HAP-1 (cell line): ENCODE data around the gene MKRN1.
A peak's percentile ranks its signal among the peaks of the same experiment; 100 is the strongest.
"Not testable (repeated sequence)": the region's sequence is repeated elsewhere in the genome, so short reads cannot be mapped to it uniquely, and the experiment has no call there.

Experiments used
- DNase-seq, 2 experiments: peaks; one replicate each; pipeline ENCODE4 v3.0.0-alpha.2; 2016 to 2020; ENCODE audit warnings: low spot score in 2 of 2
- H3K27me3 ChIP-seq: fragments of 250-450 bp; sonication (Bioruptor Pico); 2 replicates; pipeline ENCODE4 v1.5.1; 2020; ENCODE audit warnings: low read depth, mild to moderate bottlenecking, moderate library complexity
- H3K36me3 ChIP-seq: fragments of 250-450 bp; sonication (Bioruptor Pico); replicated peaks from 2 replicates; pipeline ENCODE4 v1.5.1; 2020; ENCODE audit warnings: mild to moderate bottlenecking
- H3K4me1 ChIP-seq: fragments of 250-450 bp; sonication (Bioruptor Pico); 2 replicates; pipeline ENCODE4 v1.5.1; 2020; ENCODE audit warnings: mild to moderate bottlenecking
- H3K4me3 ChIP-seq: fragments of 250-450 bp; sonication (Bioruptor Pico); 2 replicates; pipeline ENCODE4 v1.5.1; 2020; ENCODE audit warnings: mild to moderate bottlenecking, moderate library complexity
- H3K9me3 ChIP-seq: fragments of 250-450 bp; sonication (Bioruptor Pico); 2 replicates; pipeline ENCODE4 v1.5.1; 2020; ENCODE audit warnings: mild to moderate bottlenecking, moderate library complexity
- in situ Hi-C: fragments of 300-500 bp; cut with MboI; formaldehyde crosslinking; loops from 3 replicates; pipeline ENCODE4 v1.14.3; 2020; ENCODE audit warnings: low sequenced_read_pairs, inconsistent platforms, mixed read lengths

MKRN1 gene

DNA sequence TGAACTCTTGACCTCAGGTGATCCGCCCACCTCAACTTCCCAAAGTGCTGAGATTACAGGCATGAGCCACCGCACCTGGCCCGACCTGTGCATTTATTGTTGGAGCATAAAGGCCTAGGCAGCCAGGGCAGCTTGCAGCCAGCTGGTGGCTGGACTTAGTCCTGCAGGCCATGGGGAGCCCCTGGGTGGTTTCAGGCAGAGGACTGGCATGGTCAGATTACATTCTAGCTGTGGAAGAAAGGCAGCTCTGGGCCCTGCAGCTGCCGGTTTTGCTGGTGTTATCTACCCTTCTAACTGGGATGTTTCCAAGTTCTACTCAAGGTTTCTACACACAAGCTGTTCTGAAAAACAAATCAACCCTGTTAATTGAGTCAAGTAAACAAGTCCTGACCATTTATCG, 22.7 kb upstream of the MKRN1 start:
- Histone ChIP-seq H3K27me3 (no peaks in the 10 kb centered on the region), H3K4me3 (no peak overlapping the region), H3K36me3 (no peaks in the 10 kb centered on the region), H3K9me3 (no peaks in the 10 kb centered on the region), H3K4me1 (no peaks in the 10 kb centered on the region)
- no peak for DNase-seq
- in situ Hi-C loops = no loop called here

DNA sequence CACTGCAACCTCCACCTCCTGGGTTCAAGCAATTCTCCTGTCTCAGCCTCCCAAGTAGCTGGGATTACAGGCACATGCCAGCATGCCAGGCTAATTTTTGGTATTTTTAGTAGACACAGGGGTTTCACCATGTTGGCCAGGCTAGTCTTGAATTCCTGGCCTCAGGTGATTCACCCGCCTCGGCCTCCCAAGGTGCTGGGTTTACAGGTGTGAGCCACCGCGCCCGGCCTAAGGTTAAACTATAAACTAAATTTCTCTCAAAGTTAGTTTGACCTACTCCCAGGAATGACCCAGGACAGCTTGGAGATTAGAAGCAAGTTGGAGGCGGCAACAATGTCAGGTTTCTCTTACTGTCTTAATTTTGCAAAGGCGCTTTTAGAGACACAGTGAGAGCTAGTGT, 18.5 kb upstream of the MKRN1 start:
- H3K4me3 ChIP-seq, H3K36me3 ChIP-seq, in situ Hi-C loops, H3K27me3 ChIP-seq, H3K4me1 ChIP-seq, DNase-seq, H3K9me3 ChIP-seq: not testable (repeated sequence)

DNA sequence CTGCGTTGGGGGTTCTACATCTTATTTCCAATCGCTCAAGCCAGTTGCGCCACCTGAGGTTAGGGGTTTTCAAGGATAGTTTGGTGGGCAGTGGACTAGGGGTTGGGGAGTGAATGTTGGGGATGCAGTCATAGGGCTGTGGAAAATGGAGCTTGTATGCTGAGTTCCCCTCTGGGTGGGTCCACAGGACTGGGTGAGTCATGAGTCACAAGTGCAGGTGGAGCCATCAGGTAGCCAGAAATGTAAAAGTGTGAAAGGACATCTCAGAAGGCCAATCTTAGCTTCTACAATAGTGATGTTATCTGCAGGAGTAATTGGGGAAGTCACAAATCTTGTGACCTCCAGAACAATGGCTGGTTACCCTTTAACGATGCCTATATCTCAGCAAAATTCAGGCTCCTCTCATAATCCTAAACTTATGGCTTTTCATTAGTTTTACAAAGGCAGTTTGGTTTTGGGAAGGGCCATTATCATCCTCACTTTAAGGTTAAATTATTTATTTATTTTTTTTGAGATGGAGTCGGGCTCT, 18.0 kb upstream of the MKRN1 start:
- Histone ChIP-seq H3K36me3 (no peaks in the 10 kb centered on the region), H3K4me3 (no peak overlapping the region), H3K4me1 (no peaks in the 10 kb centered on the region), H3K9me3 (no peaks in the 10 kb centered on the region), H3K27me3 (no peaks in the 10 kb centered on the region)
- in situ Hi-C loops = no loop called here
- no peak for DNase-seq

DNA sequence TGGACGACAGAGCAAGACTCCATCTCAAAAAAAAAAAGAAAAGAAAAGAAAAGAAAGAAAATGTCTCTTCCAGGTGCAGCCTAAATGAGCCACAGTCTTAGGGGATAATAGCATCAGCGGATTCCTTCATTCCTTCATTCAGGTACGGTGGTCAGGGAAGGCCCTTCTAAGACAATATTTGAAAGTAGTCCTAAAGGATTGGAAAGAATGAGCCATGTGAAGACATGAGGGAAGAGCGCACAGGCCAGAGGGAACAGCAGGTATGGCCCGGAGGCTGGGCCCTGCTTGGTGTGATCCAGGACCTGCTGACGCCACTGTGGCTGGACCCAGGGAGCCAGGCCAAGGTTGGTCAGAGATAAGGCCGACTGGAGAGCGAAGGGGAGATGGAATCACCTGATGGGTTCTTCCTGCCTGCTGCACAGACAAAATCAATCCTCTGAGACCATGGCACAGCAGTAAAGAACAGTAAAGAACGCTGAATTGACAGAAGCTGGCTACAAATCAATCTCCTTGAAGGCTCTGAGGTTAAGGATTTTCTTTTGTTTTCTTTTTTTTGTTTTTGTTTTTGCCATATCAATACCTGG, 16.3 kb upstream of the MKRN1 start:
- no peaks in the 10 kb centered on the region for H3K27me3 ChIP-seq
- no peak overlapping the region for H3K4me3 ChIP-seq
- in situ Hi-C loops = no loop called here
- H3K9me3 ChIP-seq = no peaks in the 10 kb centered on the region
- no peaks in the 10 kb centered on the region for H3K36me3 ChIP-seq
- H3K4me1 ChIP-seq = no peaks in the 10 kb centered on the region
- no peak for DNase-seq

DNA sequence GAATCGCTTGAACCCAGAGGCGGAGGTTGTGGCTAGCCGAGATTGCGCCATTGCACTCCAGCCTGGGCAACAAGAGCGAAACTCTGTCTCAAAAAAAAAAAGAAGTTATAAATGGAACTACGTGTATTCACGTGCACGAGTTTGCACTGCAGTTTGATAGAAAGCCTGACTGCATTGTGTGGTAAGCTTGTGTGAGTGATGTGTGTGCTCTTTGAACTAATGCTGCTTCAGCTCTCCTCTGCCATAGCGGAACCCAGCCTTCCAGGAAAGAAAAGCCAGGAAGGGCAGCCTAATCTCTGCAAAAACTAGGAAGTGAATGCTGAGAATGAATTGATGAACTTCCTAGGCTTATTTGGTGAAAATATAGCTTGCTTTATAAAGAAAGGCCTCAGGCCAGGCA, 15.6 kb upstream of the MKRN1 start:
- in situ Hi-C loops = no loop called here
- Histone ChIP-seq H3K27me3 (no peaks in the 10 kb centered on the region), H3K36me3 (no peaks in the 10 kb centered on the region), H3K4me3 (no peak overlapping the region), H3K4me1 (no peaks in the 10 kb centered on the region), H3K9me3 (no peaks in the 10 kb centered on the region)
- no peak for DNase-seq

GRCh38 chr7:140489026-140489359, 9.7 kb upstream of the MKRN1 start:
- no peaks in the 10 kb centered on the region for H3K36me3 ChIP-seq
- H3K27me3 ChIP-seq = no peaks in the 10 kb centered on the region
- no peak for DNase-seq
- in situ Hi-C loops = no loop called here
- no peaks in the 10 kb centered on the region for H3K9me3 ChIP-seq
- H3K4me3 ChIP-seq = no peak overlapping the region
- H3K4me1 ChIP-seq = peaks cover 14% of the 10 kb centered on the region

DNA sequence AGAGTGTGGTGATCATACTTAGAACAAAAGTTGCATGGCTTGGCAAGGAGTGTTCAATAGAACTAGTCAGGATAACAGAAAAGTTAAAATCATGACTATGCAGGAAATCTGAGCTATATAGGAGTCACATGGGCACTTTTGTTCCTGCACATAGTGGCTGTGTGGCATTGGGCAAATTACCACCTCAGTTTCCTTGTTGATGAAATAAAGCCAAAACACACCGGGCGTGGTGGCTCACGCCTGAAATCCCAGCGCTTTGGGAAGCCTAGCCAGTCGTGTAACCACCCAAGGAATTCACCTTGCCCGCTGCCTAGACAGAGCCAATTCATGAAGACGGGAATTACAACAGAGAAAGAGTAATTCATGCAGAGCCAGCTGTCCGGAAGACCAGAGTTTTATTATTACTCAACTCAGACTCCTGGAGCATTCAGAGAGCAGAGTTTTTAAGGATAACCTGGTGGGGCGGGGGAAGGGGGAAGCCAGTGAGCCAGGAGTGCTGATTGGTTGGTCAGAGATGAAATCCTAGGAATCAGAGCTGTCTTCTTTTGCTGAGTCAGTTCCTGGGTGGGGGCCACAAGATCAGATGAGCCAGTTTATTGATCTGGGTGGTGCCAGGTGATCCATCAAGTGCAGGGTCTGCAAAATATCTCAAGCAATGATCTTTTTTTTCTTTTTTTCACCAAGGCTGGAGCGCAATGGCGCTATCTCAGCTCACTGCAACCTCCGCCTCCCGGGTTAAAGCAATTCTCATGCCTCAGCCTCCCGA, 6.4 kb upstream of the MKRN1 start:
- in situ Hi-C loops = no loop called here
- H3K36me3 ChIP-seq = no peaks in the 10 kb centered on the region

GRCh38 chr7:140484951-140485499, 5.7 kb upstream of the MKRN1 start:
- peak in 1 of 2 experiments; percentile 81 for DNase-seq
- in situ Hi-C loops = no loop called here
- H3K9me3 ChIP-seq = no peaks in the 10 kb centered on the region

More for the DNA sequence above, 6.4 kb upstream of the MKRN1 start:
- Histone ChIP-seq H3K4me3 (no peak overlapping the region), H3K4me1 (peaks cover 14% of the 10 kb centered on the region), H3K9me3 (no peaks in the 10 kb centered on the region), H3K27me3 (no peaks in the 10 kb centered on the region)
- peak in 1 of 2 experiments; percentile 37 for DNase-seq

DNA sequence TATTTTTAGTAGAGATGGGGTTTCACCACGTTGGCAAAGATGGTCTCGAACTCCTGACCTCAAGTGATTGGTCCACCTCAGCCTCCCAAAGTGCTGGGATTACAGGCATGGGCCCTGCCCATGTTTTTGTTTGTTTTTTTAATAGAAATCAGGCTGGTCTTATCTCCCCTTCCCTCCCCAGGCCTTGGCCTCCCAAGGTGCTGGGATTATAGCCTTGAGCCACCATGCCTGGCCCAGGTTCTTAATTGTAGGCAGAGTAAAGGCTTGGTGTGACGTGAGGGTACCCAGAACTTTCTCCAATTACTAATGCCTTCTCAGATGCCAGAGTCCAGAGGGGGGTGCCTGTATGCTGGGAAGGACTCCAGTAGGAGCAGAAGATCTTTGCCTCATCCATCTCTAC, 5.2 kb upstream of the MKRN1 start:
- Histone ChIP-seq H3K36me3 (no peaks in the 10 kb centered on the region), H3K27me3 (no peaks in the 10 kb centered on the region), H3K9me3 (no peaks in the 10 kb centered on the region), H3K4me1 (peaks cover 18% of the 10 kb centered on the region), H3K4me3 (no peak overlapping the region)
- no peak for DNase-seq
- in situ Hi-C loops = no loop called here

More at GRCh38 chr7:140484951-140485499, 5.7 kb upstream of the MKRN1 start:
- no peaks in the 10 kb centered on the region for H3K27me3 ChIP-seq
- no peaks in the 10 kb centered on the region for H3K36me3 ChIP-seq
- H3K4me3 ChIP-seq = no peak overlapping the region
- peaks cover 14% of the 10 kb centered on the region for H3K4me1 ChIP-seq

GRCh38 chr7:140479739-140480084, 407 bp upstream of the MKRN1 start:
- DNase-seq = no peak
- Histone ChIP-seq H3K9me3 (no peaks in the 10 kb centered on the region), H3K27me3 (no peaks in the 10 kb centered on the region), H3K4me1 (peaks cover 26% of the 10 kb centered on the region), H3K36me3 (no peaks in the 10 kb centered on the region), H3K4me3 (peak overlapping the region; percentile 88)
- in situ Hi-C loops = no loop called here

DNA sequence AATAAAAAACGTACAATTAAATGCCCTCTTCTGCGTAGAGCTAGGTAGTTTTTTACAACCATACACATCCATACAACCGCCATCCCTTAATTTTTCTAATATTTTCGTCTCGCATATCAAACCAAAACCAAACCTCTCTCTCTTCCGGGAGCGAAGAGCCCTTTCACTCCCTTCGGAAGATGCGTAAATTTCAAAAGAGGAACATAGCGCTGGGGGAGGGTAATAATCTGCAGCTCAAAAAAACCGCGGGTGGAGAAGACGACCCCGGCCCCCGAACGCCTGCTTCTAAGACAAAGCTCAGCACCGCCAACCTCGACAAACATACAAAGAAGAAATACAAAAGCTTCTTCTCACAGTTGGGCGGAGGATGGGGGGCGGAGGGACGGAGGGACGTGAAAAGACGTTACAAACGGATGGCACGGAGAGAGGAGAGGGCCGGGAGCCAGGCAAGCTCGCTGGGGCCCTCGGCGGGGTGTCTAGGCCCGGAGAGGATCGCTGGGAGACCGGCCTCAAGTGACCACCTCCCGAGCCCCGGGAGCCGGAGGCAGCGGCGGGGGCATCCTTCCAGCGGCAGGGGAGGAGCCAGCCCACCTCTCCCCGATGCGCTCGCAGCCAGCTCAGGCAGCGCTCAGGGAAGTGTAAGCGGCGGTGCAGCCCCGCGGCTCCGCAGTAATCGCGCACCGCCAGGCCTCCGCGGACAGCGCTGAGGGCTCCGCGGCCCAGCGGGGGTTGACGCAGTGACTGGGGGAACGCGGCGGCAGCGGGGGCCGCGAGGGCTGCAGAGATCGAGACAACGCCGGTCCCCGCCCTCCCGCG, 851 bp downstream of the MKRN1 start:
- DNase-seq = peak; percentile 49 to 71

GRCh38 chr7:140476698-140477261, 2.5 kb downstream of the MKRN1 start:
- DNase-seq = no peak
- Histone ChIP-seq H3K4me1 (peaks cover 24% of the 10 kb centered on the region), H3K4me3 (peak overlapping the region; percentile 88), H3K27me3 (no peaks in the 10 kb centered on the region), H3K36me3 (no peaks in the 10 kb centered on the region; the same call in 1 of the 2 replicates), H3K9me3 (no peaks in the 10 kb centered on the region)
- in situ Hi-C loops = no loop called here

More for the DNA sequence above, 851 bp downstream of the MKRN1 start:
- Histone ChIP-seq H3K9me3 (no peaks in the 10 kb centered on the region), H3K4me1 (peaks cover 24% of the 10 kb centered on the region), H3K27me3 (no peaks in the 10 kb centered on the region), H3K36me3 (no peaks in the 10 kb centered on the region; the same call in 1 of the 2 replicates), H3K4me3 (peak overlapping the region; percentile 88)
- in situ Hi-C loops = no loop called here

GRCh38 chr7:140475747-140476333, 3.5 kb downstream of the MKRN1 start:
- peaks cover 24% of the 10 kb centered on the region for H3K4me1 ChIP-seq
- no peaks in the 10 kb centered on the region for H3K27me3 ChIP-seq
- H3K9me3 ChIP-seq = no peaks in the 10 kb centered on the region
- in situ Hi-C loops = no loop called here
- H3K4me3 ChIP-seq = no peak overlapping the region
- peaks cover 6% of the 10 kb centered on the region for H3K36me3 ChIP-seq
- DNase-seq = peak; percentile 56 to 65
